Measurements from ENCODE around the gene ILF3. TPM values are rescaled to one million over a fixed set of nuclear protein-coding genes. Genes with fewer than 3 reads are reported as not detected.

ILF3 gene
- total RNA-seq, 1 experiment from 2014 or later = 365 TPM

DNA sequence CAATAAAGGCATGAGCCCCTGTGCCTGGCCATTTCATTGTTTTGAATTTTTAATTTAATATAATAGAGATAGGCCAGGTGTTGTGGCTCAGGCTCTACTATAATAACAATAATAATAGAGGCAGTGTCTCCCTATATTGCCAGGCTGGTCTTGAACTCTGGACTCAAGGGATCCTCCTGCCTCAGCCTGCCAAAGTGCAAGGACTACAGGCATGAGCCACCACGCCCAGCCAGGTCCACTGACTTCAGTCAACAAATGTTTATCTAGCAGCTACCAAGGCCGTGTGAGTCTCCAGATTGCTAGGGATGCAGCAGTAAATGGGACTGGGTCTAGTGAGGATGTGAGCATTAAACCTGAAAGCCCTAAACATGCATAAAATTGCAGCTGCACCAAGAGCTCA is 13.8 kb upstream of the ILF3 start:
- no peak overlapping the region for H3K4me3 ChIP-seq (ENCODE audit: low read depth in 2 of 2, low read length in 2 of 2)
- in situ Hi-C loops (cut with HindIII; ENCODE audit: low pct_unique_long_range_greater_than_20kb, low sequenced_read_pairs) = no loop called here
- no peak overlapping the region for H3K27ac ChIP-seq (ENCODE audit: low read length)
- no peaks in the 10 kb centered on the region for H3K27me3 ChIP-seq (ENCODE audit: control insufficient read depth, insufficient read depth, low read length)
- DNase-seq (ENCODE audit: low read depth, low spot score) = no peak
- TF ChIP-seq POLR2AphosphoS5 (IDR thresholded peaks at IDR 0.05; ENCODE audit: low read depth, low read length) (no peak), SIN3A (IDR thresholded peaks at IDR 0.05; ENCODE audit: borderline replicate concordance, insufficient read depth, low read depth, low read length) (no peak), TCF7L2 (IDR thresholded peaks at IDR 0.05; ENCODE audit: low read depth, low read length) (no peak)
- TF ChIP-seq, protein P1, sequence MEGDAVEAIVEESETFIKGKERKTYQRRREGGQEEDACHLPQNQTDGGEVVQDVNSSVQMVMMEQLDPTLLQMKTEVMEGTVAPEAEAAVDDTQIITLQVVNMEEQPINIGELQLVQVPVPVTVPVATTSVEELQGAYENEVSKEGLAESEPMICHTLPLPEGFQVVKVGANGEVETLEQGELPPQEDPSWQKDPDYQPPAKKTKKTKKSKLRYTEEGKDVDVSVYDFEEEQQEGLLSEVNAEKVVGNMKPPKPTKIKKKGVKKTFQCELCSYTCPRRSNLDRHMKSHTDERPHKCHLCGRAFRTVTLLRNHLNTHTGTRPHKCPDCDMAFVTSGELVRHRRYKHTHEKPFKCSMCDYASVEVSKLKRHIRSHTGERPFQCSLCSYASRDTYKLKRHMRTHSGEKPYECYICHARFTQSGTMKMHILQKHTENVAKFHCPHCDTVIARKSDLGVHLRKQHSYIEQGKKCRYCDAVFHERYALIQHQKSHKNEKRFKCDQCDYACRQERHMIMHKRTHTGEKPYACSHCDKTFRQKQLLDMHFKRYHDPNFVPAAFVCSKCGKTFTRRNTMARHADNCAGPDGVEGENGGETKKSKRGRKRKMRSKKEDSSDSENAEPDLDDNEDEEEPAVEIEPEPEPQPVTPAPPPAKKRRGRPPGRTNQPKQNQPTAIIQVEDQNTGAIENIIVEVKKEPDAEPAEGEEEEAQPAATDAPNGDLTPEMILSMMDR (IDR thresholded peaks at IDR 0.05) = no peak
- TF ChIP-seq, protein P2, sequence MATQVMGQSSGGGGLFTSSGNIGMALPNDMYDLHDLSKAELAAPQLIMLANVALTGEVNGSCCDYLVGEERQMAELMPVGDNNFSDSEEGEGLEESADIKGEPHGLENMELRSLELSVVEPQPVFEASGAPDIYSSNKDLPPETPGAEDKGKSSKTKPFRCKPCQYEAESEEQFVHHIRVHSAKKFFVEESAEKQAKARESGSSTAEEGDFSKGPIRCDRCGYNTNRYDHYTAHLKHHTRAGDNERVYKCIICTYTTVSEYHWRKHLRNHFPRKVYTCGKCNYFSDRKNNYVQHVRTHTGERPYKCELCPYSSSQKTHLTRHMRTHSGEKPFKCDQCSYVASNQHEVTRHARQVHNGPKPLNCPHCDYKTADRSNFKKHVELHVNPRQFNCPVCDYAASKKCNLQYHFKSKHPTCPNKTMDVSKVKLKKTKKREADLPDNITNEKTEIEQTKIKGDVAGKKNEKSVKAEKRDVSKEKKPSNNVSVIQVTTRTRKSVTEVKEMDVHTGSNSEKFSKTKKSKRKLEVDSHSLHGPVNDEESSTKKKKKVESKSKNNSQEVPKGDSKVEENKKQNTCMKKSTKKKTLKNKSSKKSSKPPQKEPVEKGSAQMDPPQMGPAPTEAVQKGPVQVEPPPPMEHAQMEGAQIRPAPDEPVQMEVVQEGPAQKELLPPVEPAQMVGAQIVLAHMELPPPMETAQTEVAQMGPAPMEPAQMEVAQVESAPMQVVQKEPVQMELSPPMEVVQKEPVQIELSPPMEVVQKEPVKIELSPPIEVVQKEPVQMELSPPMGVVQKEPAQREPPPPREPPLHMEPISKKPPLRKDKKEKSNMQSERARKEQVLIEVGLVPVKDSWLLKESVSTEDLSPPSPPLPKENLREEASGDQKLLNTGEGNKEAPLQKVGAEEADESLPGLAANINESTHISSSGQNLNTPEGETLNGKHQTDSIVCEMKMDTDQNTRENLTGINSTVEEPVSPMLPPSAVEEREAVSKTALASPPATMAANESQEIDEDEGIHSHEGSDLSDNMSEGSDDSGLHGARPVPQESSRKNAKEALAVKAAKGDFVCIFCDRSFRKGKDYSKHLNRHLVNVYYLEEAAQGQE (IDR thresholded peaks at IDR 0.05; ENCODE audit: insufficient read depth in 1 of 2, low read depth in 2 of 2, low read length in 1 of 2) = no peak
- ChIA-PET CTCF (no interaction called here), POLR2A (no interaction called here)
- no TSS peak for BruUV-seq (replicated peaks)
- intact Hi-C loops (cut with micrococcal nuclease; ENCODE audit: unreplicated experiment) = no loop called here
- H3K36me3 ChIP-seq (ENCODE audit: control insufficient read depth, insufficient read depth, low read length) = no peaks in the 10 kb centered on the region
- no peaks in the 10 kb centered on the region for H3K9me3 ChIP-seq (ENCODE audit: control insufficient read depth, insufficient read depth, low read depth, low read length)
- peaks cover 5% of the 10 kb centered on the region; the same call in 1 of the 2 replicates for H3K4me1 ChIP-seq (ENCODE audit: control insufficient read depth, insufficient read depth, low read length)
- no peak for ATAC-seq

DNA sequence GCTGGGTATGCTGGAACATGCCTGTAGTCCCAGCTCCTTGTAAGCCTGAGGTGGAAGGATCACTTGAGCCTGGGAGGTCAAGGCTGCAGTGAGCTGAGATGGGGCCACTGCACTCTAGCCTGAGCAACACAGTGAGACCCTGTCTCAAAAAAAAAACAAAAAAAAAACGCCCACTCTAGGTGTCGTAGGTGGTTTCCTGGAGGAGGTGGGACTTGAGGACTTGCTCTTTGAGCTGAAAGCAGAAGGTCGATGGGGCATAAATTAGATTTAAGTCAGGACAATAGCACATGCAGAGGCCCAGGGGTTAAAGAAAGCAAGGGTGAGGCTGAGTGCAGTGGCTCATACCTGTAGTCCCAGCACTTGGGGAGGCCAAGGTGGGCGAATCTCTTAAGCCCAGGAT is 12.9 kb upstream of the ILF3 start:
- intact Hi-C loops (cut with micrococcal nuclease; ENCODE audit: unreplicated experiment) (no loop called here), in situ Hi-C loops (cut with HindIII; ENCODE audit: low pct_unique_long_range_greater_than_20kb, low sequenced_read_pairs) (no loop called here)
- Histone ChIP-seq H3K27ac (ENCODE audit: low read length) (no peak overlapping the region), H3K27me3 (ENCODE audit: control insufficient read depth, insufficient read depth, low read length) (no peaks in the 10 kb centered on the region), H3K9me3 (ENCODE audit: control insufficient read depth, insufficient read depth, low read depth, low read length) (no peaks in the 10 kb centered on the region), H3K36me3 (ENCODE audit: control insufficient read depth, insufficient read depth, low read length) (no peaks in the 10 kb centered on the region), H3K4me1 (ENCODE audit: control insufficient read depth, insufficient read depth, low read length) (peaks cover 5% of the 10 kb centered on the region; the same call in 1 of the 2 replicates), H3K4me3 (ENCODE audit: low read depth in 2 of 2, low read length in 2 of 2) (no peak overlapping the region)
- POLR2A ChIA-PET = no interaction called here
- DNase-seq (ENCODE audit: low read depth, low spot score) (no peak), ATAC-seq (no peak)
- TF ChIP-seq, protein P2 (IDR thresholded peaks at IDR 0.05; ENCODE audit: insufficient read depth in 1 of 2, low read depth in 2 of 2, low read length in 1 of 2) = no peak
- no peak for TF ChIP-seq TCF7L2 (IDR thresholded peaks at IDR 0.05; ENCODE audit: low read depth, low read length)
- no peak for TF ChIP-seq POLR2AphosphoS5 (IDR thresholded peaks at IDR 0.05; ENCODE audit: low read depth, low read length)
- no peak for TF ChIP-seq SIN3A (IDR thresholded peaks at IDR 0.05; ENCODE audit: borderline replicate concordance, insufficient read depth, low read depth, low read length)
- TF ChIP-seq, protein P1 (IDR thresholded peaks at IDR 0.05) = no peak
- CTCF ChIA-PET = interaction anchor here (0.6 kb wide), 1 partner anchor 60 kb away, joined by 3 read pairs; no protein-coding TSS in a partner anchor
- no TSS peak for BruUV-seq (replicated peaks)
